Esophagus (tissue), 2 donors: Measurements from ENCODE around the gene CEP295NL. TPM values are rescaled to one million over a fixed set of nuclear protein-coding genes. Genes with fewer than 3 reads are reported as not detected.
"Not testable (repeated sequence)": the region's sequence is repeated elsewhere in the genome, so short reads cannot be mapped to it uniquely, and the experiment has no call there.

Source experiments
- H3K27ac ChIP-seq, 2 donors: one replicate each; pipeline ENCODE4 v1.5.1; 2013; ENCODE audit warnings: low read depth in 2 of 2, mild to moderate bottlenecking in 2 of 2, inconsistent platforms in 1 of 2, low read length in 1 of 2, moderate library complexity in 1 of 2
- H3K27me3 ChIP-seq, 2 donors: one replicate each; pipeline ENCODE4 v1.6.1; 2013; ENCODE audit warnings: low read length in 2 of 2, control low read depth in 1 of 2, mild to moderate bottlenecking in 1 of 2; ENCODE audit not compliant: insufficient read depth in 2 of 2, control insufficient read depth in 1 of 2
- H3K36me3 ChIP-seq, 2 donors: one replicate each; pipeline ENCODE4 v1.6.1; 2013; ENCODE audit warnings: low read length in 1 of 2; ENCODE audit not compliant: control insufficient read depth in 2 of 2, insufficient read depth in 2 of 2
- H3K4me1 ChIP-seq, 2 donors: one replicate each; pipeline ENCODE4 v1.6.1; 2013; ENCODE audit warnings: low read length in 1 of 2; ENCODE audit not compliant: control insufficient read depth in 2 of 2, insufficient read depth in 2 of 2
- H3K4me3 ChIP-seq, 2 donors: one replicate each; pipeline ENCODE4 v1.5.1; 2013; ENCODE audit warnings: low read length in 2 of 2, mild to moderate bottlenecking in 2 of 2, low read depth in 1 of 2, moderate library complexity in 1 of 2
- H3K9me3 ChIP-seq, 2 donors: one replicate each; pipeline ENCODE4 v1.6.1; 2013; ENCODE audit warnings: mild to moderate bottlenecking in 2 of 2, low read depth in 1 of 2, low read length in 1 of 2, moderate library complexity in 1 of 2; ENCODE audit not compliant: control insufficient read depth in 2 of 2, insufficient read depth in 1 of 2
- WGBS, 2 donors: extraction: QIAGEN DNeasy Blood & Tissue Kit; methylation state at CpG; one replicate each; pipeline ENCODE4 v1.1.7; 2013; 5-methylcytosine and 5-hydroxymethylcytosine counted together
- polyA plus RNA-seq, 2 donors: library from polyadenylated mRNA; stranded (reverse); fragments of 200-250 nt; gene quantifications; one replicate each; pipeline ENCODE4 v1.2.3, GENCODE V29; 2013
- donor health status: healthy with polysubstance abuse.
- donor health status: Bipolar disorder and iron deficiency.

The CEP295NL gene
- polyA plus RNA-seq, 2 donors = 0.25 to 3.5 TPM

GRCh38 chr17:78910497-78911284 lies 7.7 kb upstream of the CEP295NL start:
- peaks cover 0 to 4% of the 10 kb centered on the region in 2 donors for H3K4me1 ChIP-seq

GRCh38 chr17:78908426-78908825 lies 5.4 kb upstream of the CEP295NL start:
- Histone ChIP-seq H3K27ac (no peak overlapping the region), H3K4me3 (no peak overlapping the region), H3K36me3 (no peaks in the 10 kb centered on the region), H3K9me3 (no peaks in the 10 kb centered on the region), H3K4me1 (peaks cover 0 to 2% of the 10 kb centered on the region in 2 donors), H3K27me3 (no peaks in the 10 kb centered on the region)
- WGBS, 2 donors = 50 to 52% methylated on average over 4 of the region's 4 CpGs

More at GRCh38 chr17:78910497-78911284, 7.7 kb upstream of the CEP295NL start:
- H3K4me3 ChIP-seq = no peak overlapping the region
- H3K36me3 ChIP-seq = no peaks in the 10 kb centered on the region
- WGBS, 2 donors = 76 to 79% methylated on average over 11 of the region's 11 CpGs
- H3K27ac ChIP-seq = no peak overlapping the region
- no peaks in the 10 kb centered on the region for H3K27me3 ChIP-seq
- no peaks in the 10 kb centered on the region for H3K9me3 ChIP-seq

GRCh38 chr17:78905541-78905940 lies 2.5 kb upstream of the CEP295NL start:
- H3K27me3 ChIP-seq = no peaks in the 10 kb centered on the region
- H3K4me1 ChIP-seq = peaks cover 3 to 4% of the 10 kb centered on the region in 2 donors
- no peak overlapping the region for H3K27ac ChIP-seq
- 81 to 90% methylated on average over 7 of the region's 7 CpGs for WGBS, 2 donors
- H3K4me3 ChIP-seq = no peak overlapping the region
- H3K36me3 ChIP-seq = no peaks in the 10 kb centered on the region
- H3K9me3 ChIP-seq = no peaks in the 10 kb centered on the region

GRCh38 chr17:78905116-78905515 lies 2.1 kb upstream of the CEP295NL start:
- H3K36me3 ChIP-seq = no peaks in the 10 kb centered on the region
- no peaks in the 10 kb centered on the region for H3K27me3 ChIP-seq
- WGBS, 2 donors = 79 to 82% methylated on average over 6 of the region's 6 CpGs
- H3K4me1 ChIP-seq = peaks cover 3 to 4% of the 10 kb centered on the region in 2 donors
- H3K9me3 ChIP-seq = no peaks in the 10 kb centered on the region
- no peak overlapping the region for H3K27ac ChIP-seq
- no peak overlapping the region for H3K4me3 ChIP-seq

DNA sequence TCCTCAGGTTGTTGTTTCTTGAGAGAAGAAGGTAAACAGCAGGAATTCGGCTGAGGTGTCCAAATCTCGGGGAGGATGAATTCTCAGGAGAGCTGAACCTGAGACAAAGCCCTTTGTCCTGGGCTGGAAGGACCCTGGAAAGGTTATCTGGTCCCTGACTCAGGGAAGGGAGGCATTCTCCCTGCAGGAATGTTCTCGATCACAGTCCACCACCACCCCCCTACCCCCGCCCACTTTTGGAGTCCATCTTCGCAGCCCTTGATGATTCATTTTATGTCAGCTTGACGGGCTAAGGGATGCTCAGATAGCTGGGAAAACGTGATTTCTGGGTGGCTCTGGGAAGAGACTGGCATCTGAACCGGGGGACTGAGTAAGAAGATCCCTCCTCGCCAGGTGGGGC lies 1.4 kb upstream of the CEP295NL start:
- Histone ChIP-seq H3K27ac (no peak overlapping the region), H3K4me3 (no peak overlapping the region), H3K36me3 (no peaks in the 10 kb centered on the region), H3K4me1 (peaks cover 5 to 6% of the 10 kb centered on the region in 2 donors), H3K9me3 (no peaks in the 10 kb centered on the region), H3K27me3 (no peaks in the 10 kb centered on the region)
- 74 to 82% methylated on average over 9 of the region's 9 CpGs for WGBS, 2 donors

DNA sequence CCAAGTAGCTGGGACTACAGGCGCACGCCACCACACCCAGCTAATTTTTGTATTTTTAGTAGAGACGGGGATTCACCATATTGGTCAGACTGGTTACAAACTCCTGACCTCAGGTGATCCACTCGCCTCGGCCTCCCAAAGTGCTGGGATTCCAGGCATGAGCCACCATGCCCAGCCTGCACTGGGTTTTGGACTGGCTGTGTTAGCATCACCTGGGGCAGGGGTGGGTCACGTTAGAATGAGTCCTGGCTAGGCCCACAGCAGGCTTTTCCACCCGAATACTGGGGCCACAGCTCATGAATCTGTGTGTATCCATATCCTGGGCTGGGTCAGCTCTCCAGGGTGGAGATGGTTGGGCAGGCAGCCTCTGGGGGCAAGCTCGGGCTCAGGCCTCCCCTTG lies 770 bp downstream of the CEP295NL start:
- H3K4me1 ChIP-seq, H3K9me3 ChIP-seq: not testable (repeated sequence)
- 82 to 88% methylated on average over 8 of the region's 8 CpGs for WGBS, 2 donors

GRCh38 chr17:78901806-78902205 lies 1.2 kb downstream of the CEP295NL start:
- peaks cover 10 to 11% of the 10 kb centered on the region in 2 donors for H3K4me1 ChIP-seq
- H3K4me3 ChIP-seq = no peak overlapping the region
- H3K36me3 ChIP-seq = peaks cover 0 to 2% of the 10 kb centered on the region in 2 donors
- H3K27ac ChIP-seq = no peak overlapping the region
- no peaks in the 10 kb centered on the region for H3K27me3 ChIP-seq
- WGBS, 2 donors = 91 to 95% methylated on average over 10 of the region's 10 CpGs
- H3K9me3 ChIP-seq = no peaks in the 10 kb centered on the region

More for the DNA sequence above, 770 bp downstream of the CEP295NL start:
- not testable (repeated sequence) for H3K27ac ChIP-seq, H3K36me3 ChIP-seq, H3K4me3 ChIP-seq, H3K27me3 ChIP-seq

DNA sequence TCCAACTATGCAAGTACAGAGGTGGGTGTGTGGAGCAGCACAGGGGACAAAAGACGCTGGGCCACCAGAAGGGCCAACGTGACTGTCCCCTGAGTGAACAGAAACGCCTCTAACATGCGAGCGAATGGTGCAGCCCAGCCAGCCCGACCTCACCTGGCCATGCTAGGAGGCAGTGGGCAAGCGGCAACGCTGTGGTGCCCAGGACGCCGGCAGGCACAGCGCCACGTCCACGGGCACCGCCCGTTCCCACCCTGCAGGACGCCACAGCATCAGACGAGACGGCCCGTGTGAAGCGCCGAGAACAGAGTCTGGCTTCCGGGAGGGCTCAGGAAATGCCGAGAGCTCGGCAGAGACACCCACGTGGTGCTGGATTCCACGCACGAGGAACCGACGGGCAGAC lies 2.2 kb downstream of the CEP295NL start:
- H3K4me1 ChIP-seq = peaks cover 12 to 15% of the 10 kb centered on the region in 2 donors
- 85 to 89% methylated on average over 29 of the region's 29 CpGs for WGBS, 2 donors
- no peaks in the 10 kb centered on the region for H3K27me3 ChIP-seq
- H3K27ac ChIP-seq = no peak overlapping the region
- no peak overlapping the region for H3K4me3 ChIP-seq
- peaks cover 0 to 2% of the 10 kb centered on the region in 2 donors for H3K36me3 ChIP-seq
- no peaks in the 10 kb centered on the region for H3K9me3 ChIP-seq

GRCh38 chr17:78899361-78900260 lies 3.4 kb downstream of the CEP295NL start:
- 55 to 60% methylated on average over 18 of the region's 18 CpGs for WGBS, 2 donors

More at GRCh38 chr17:78899361-78900260, 3.4 kb downstream of the CEP295NL start:
- Histone ChIP-seq H3K36me3 (peaks cover 0 to 2% of the 10 kb centered on the region in 2 donors), H3K9me3 (no peaks in the 10 kb centered on the region), H3K4me3 (no peak overlapping the region), H3K27ac (peak overlapping the region in 1 of 2 donors; percentile 8), H3K27me3 (no peaks in the 10 kb centered on the region), H3K4me1 (peaks cover 12 to 18% of the 10 kb centered on the region in 2 donors)
